ENCODE results near the gene SELENOO. TPM values are rescaled to one million over a fixed set of nuclear protein-coding genes. Genes with fewer than 3 reads are reported as not detected.

Gene SELENOO
- total RNA-seq, 1 donor from 2014 or later, result 28.3 TPM

- Mint-ChIP-seq H3K27ac (no peak overlapping the region), H3K27me3 (ENCODE audit: low read depth) (no peaks in the 10 kb centered on the region), H3K36me3 (peaks cover 18% of the 10 kb centered on the region), H3K4me3 (no peak overlapping the region), H3K4me1 (peaks cover 10% of the 10 kb centered on the region), H3K9me3 (peaks cover 6% of the 10 kb centered on the region)
- DNase-seq (ENCODE audit: low spot score in 2 of 2, unreplicated experiment in 2 of 2), result no peak
- TF ChIP-seq, protein P1, sequence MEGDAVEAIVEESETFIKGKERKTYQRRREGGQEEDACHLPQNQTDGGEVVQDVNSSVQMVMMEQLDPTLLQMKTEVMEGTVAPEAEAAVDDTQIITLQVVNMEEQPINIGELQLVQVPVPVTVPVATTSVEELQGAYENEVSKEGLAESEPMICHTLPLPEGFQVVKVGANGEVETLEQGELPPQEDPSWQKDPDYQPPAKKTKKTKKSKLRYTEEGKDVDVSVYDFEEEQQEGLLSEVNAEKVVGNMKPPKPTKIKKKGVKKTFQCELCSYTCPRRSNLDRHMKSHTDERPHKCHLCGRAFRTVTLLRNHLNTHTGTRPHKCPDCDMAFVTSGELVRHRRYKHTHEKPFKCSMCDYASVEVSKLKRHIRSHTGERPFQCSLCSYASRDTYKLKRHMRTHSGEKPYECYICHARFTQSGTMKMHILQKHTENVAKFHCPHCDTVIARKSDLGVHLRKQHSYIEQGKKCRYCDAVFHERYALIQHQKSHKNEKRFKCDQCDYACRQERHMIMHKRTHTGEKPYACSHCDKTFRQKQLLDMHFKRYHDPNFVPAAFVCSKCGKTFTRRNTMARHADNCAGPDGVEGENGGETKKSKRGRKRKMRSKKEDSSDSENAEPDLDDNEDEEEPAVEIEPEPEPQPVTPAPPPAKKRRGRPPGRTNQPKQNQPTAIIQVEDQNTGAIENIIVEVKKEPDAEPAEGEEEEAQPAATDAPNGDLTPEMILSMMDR (IDR thresholded peaks at IDR 0.05; ENCODE audit: unreplicated experiment), result no peak
Observed at GRCh38 chr22:50205781-50206569, 5.2 kb downstream of the SELENOO start.

DNA sequence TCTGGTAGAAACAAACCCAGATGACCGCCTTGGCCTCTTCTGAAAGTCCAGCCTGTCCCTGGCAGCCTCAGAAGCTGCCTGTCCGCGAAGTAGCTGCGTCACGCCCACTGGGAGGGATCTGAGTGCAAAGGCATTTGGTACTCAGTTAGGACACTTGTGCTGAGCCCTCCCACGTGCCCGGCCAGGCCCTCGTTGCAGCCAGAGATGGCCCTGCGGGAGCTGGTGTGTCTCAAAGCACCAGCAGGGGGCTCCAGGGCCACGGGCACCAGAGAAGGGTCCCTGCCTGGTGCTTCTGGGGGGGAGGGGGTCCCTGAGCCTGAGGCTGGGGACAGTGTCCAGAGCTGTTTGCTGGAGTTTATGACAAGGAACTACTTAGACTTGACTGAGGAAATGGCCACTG lies 5.8 kb downstream of the SELENOO start:
- H3K4me1 Mint-ChIP-seq, result peaks cover 10% of the 10 kb centered on the region
- H3K27me3 Mint-ChIP-seq (ENCODE audit: low read depth), result no peaks in the 10 kb centered on the region
- peaks cover 22% of the 10 kb centered on the region for H3K36me3 Mint-ChIP-seq
- no peak for DNase-seq (ENCODE audit: low spot score in 2 of 2, unreplicated experiment in 2 of 2)
- TF ChIP-seq, protein P1 (IDR thresholded peaks at IDR 0.05; ENCODE audit: unreplicated experiment), result peak; percentile 22
- peaks cover 6% of the 10 kb centered on the region for H3K9me3 Mint-ChIP-seq
- H3K4me3 Mint-ChIP-seq, result no peak overlapping the region
- no peak overlapping the region for H3K27ac Mint-ChIP-seq

- Mint-ChIP-seq H3K9me3 (peaks cover 6% of the 10 kb centered on the region), H3K27me3 (ENCODE audit: low read depth) (no peaks in the 10 kb centered on the region), H3K27ac (no peak overlapping the region), H3K4me1 (peaks cover 1% of the 10 kb centered on the region), H3K4me3 (no peak overlapping the region), H3K36me3 (peaks cover 29% of the 10 kb centered on the region)
- TF ChIP-seq, protein P1 (IDR thresholded peaks at IDR 0.05; ENCODE audit: unreplicated experiment), result no peak
- DNase-seq (ENCODE audit: low spot score in 2 of 2, unreplicated experiment in 2 of 2), result no peak
Observed at GRCh38 chr22:50207383-50208140, 6.8 kb downstream of the SELENOO start.

DNA sequence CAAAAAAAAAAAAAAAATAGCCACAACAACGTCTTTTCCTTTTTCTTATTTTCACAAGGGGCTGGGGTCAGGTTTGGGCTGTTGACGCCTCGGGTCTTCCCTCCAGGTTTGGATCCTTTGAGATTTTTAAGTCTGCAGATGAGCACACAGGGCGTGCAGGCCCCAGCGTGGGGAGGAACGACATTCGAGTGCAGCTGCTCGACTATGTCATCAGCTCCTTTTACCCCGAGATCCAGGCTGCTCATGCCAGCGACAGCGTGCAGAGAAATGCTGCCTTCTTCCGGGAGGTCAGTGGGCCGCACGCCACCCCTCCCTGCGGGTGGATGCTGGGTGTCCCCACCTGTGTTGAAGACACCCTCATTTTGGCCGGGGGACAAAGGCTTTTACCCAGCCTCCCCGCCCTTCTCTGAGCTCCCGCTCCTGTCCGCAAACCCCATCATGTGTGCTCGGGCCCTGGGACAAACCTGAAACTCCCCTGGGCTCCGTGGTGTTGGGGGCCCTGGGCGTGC lies 7.7 kb downstream of the SELENOO start:
- Mint-ChIP-seq H3K4me1 (no peaks in the 10 kb centered on the region), H3K27me3 (ENCODE audit: low read depth) (no peaks in the 10 kb centered on the region), H3K4me3 (no peak overlapping the region), H3K36me3 (peaks cover 33% of the 10 kb centered on the region), H3K27ac (no peak overlapping the region), H3K9me3 (peaks cover 2% of the 10 kb centered on the region)
- TF ChIP-seq, protein P1 (IDR thresholded peaks at IDR 0.05; ENCODE audit: unreplicated experiment), result no peak
- no peak for DNase-seq (ENCODE audit: low spot score in 2 of 2, unreplicated experiment in 2 of 2)

DNA sequence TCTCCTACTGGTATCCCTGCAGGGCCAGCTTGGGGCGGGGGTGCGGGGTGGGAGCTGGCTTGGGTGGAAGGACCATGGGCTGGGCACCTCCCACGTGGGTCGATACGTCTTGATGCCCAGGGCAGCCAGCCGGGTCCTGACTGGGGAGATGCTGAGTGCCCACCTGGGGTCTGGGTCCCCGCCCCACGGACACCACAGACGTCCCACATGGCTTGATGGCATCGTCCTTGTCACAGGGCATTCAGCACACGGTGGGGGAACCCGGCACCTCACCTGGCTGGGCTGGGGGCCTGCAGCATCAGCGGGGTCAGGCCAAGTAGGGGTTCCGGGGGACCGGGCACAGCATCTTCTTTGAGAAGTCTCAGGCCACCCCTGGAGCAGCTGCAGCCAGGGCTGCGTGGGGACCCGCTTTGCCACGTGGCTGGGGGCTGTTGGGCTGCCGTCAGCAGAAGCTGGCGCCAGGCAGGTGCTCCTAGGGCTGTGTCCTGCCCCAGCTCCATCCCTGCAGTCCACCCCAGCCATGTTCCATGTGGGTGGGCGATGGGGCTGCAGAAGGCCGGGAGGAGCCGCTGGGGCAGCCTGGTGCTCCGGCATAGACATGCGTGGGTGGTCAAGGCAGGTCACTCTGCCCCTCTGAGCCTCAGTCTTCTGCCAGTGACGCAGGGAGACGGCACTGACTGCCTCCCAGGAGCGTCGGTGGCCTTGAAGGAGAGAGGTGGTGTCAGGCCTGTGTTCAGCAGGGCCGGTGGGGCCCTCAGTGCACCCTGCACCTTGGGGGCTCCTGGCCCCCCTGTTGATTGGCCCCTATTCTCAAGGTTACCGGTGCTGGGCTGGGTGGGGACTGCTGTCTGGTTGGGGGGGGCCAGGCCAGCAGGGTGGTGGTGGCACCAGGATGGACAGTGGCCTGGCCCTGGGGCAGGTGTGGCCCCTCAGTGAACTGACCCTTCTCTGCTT lies 8.4 kb downstream of the SELENOO start:
- Mint-ChIP-seq H3K27me3 (ENCODE audit: low read depth) (no peaks in the 10 kb centered on the region), H3K27ac (no peak overlapping the region), H3K4me1 (no peaks in the 10 kb centered on the region), H3K9me3 (no peaks in the 10 kb centered on the region), H3K4me3 (no peak overlapping the region), H3K36me3 (peaks cover 32% of the 10 kb centered on the region)
- no peak for DNase-seq (ENCODE audit: low spot score in 2 of 2, unreplicated experiment in 2 of 2)
- TF ChIP-seq, protein P1 (IDR thresholded peaks at IDR 0.05; ENCODE audit: unreplicated experiment), result no peak

Measured in mesothelial cell of epicardium (in vitro differentiated cells).